ENCODE data around the gene RIC1. TPM values are rescaled to one million over a fixed set of nuclear protein-coding genes. Genes with fewer than 3 reads are reported as not detected.

Gene RIC1
- total and polyA plus RNA-seq, 12 donors = 3.6 to 33.1 (median 17.9) TPM

GRCh38 chr9:5762421-5762820 is 133.5 kb downstream of the RIC1 start:
- Histone ChIP-seq H3K36me3 (replicated peaks in 1 of 2) (peaks cover 0 to 50% of the 10 kb centered on the region in 2 donors), H3K4me3 (no peak overlapping the region), H3K27ac (no peak overlapping the region), H3K9me3 (replicated peaks in 1 of 3) (no peaks in the 10 kb centered on the region), H3K27me3 (no peaks in the 10 kb centered on the region), H3K4me1 (replicated peaks in 1 of 2) (no peaks in the 10 kb centered on the region)
- TF ChIP-seq, protein P1, sequence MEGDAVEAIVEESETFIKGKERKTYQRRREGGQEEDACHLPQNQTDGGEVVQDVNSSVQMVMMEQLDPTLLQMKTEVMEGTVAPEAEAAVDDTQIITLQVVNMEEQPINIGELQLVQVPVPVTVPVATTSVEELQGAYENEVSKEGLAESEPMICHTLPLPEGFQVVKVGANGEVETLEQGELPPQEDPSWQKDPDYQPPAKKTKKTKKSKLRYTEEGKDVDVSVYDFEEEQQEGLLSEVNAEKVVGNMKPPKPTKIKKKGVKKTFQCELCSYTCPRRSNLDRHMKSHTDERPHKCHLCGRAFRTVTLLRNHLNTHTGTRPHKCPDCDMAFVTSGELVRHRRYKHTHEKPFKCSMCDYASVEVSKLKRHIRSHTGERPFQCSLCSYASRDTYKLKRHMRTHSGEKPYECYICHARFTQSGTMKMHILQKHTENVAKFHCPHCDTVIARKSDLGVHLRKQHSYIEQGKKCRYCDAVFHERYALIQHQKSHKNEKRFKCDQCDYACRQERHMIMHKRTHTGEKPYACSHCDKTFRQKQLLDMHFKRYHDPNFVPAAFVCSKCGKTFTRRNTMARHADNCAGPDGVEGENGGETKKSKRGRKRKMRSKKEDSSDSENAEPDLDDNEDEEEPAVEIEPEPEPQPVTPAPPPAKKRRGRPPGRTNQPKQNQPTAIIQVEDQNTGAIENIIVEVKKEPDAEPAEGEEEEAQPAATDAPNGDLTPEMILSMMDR (IDR thresholded peaks at IDR 0.05) = no peak
- no peak for TF ChIP-seq POLR2A (IDR thresholded peaks at IDR 0.05)
- 91 to 97% (median 94%) methylated on average over 4 of the region's 4 CpGs for WGBS, 4 donors
- intact Hi-C loops (cut with DNase I) = no loop called here
- no peak for DNase-seq

GRCh38 chr9:5764130-5764868 is 135.4 kb downstream of the RIC1 start:
- Histone ChIP-seq H3K27me3 (no peaks in the 10 kb centered on the region), H3K4me3 (no peak overlapping the region), H3K27ac (no peak overlapping the region), H3K36me3 (replicated peaks in 1 of 2) (peaks cover 0 to 41% of the 10 kb centered on the region in 2 donors), H3K4me1 (replicated peaks in 1 of 2) (no peaks in the 10 kb centered on the region), H3K9me3 (replicated peaks in 1 of 3) (no peaks in the 10 kb centered on the region)
- intact Hi-C loops (cut with DNase I) = no loop called here
- 75 to 83% (median 79%) methylated on average over 1 of the region's 1 CpG for WGBS, 4 donors
- no peak for TF ChIP-seq POLR2A (IDR thresholded peaks at IDR 0.05)
- TF ChIP-seq, protein P1 (IDR thresholded peaks at IDR 0.05) = no peak
- DNase-seq = no peak

DNA sequence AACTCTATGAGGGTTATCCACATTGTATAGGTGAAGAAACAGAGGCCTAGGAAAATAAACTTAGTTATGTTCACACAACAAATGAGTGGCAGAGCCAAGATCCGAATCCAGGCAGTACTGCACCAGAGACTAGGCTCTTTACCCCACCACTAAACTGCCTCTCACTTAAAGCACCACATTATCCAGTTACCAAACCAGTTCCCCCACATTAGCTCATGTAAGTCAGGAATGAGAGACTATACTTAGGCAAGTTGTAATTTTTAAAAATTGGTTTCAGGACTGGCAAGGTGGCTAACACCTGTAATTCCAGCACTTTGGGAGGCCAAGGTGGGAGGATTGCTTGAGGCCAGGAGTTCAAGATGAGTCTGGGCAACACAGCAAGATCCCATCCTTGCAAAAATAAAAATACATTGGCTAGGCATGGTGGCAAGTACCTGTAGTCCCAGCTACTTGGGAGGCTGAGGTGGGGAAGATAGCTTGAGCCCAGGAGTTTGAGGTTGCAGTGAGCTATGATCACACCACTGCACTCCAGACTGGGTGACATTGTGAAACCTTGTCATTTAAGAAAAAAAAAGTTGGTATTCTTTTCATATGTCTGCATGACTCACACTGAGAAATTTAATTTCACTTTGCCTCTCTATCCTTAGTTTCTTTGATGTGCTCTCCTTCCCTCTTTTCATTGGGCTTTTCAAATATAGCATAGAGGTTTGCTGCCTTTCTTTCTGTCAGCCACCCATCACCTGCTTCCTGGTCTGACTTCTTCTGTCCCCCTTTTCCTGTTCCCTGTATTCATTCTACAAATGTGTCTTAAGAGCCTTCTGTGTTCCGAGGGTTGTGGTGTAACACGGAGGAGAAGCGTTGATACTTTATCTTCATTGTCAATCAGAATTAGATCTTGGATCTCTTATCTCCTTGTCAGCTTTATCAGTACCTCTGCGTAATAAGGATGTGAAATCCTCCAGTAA is 139.3 kb downstream of the RIC1 start:
- no peaks in the 10 kb centered on the region for H3K4me1 ChIP-seq (replicated peaks in 1 of 2)
- H3K4me3 ChIP-seq = no peak overlapping the region
- H3K27ac ChIP-seq = peak overlapping the region in 1 of 5 donors; percentile 8
- H3K9me3 ChIP-seq (replicated peaks in 1 of 3) = no peaks in the 10 kb centered on the region
- no peaks in the 10 kb centered on the region for H3K27me3 ChIP-seq
- H3K36me3 ChIP-seq (replicated peaks in 1 of 2) = peaks cover 0 to 42% of the 10 kb centered on the region in 2 donors
- TF ChIP-seq, protein P1 (IDR thresholded peaks at IDR 0.05) = no peak
- TF ChIP-seq POLR2A (IDR thresholded peaks at IDR 0.05) = no peak
- DNase-seq = no peak
- intact Hi-C loops (cut with DNase I) = no loop called here
- 52 to 66% (median 53%) methylated on average over 5 of the region's 5 CpGs for WGBS, 4 donors

GRCh38 chr9:5773324-5773999 is 144.6 kb downstream of the RIC1 start:
- WGBS, 4 donors = 66 to 88% (median 88%) methylated on average over 3 of the region's 3 CpGs
- Histone ChIP-seq H3K27ac (no peak overlapping the region), H3K36me3 (replicated peaks in 1 of 2) (peaks cover 0 to 41% of the 10 kb centered on the region in 2 donors), H3K4me1 (replicated peaks in 1 of 2) (no peaks in the 10 kb centered on the region), H3K9me3 (replicated peaks in 1 of 3) (no peaks in the 10 kb centered on the region), H3K27me3 (no peaks in the 10 kb centered on the region), H3K4me3 (no peak overlapping the region)
- TF ChIP-seq, protein P1 (IDR thresholded peaks at IDR 0.05) = no peak
- TF ChIP-seq POLR2A (IDR thresholded peaks at IDR 0.05) = no peak
- intact Hi-C loops (cut with DNase I) = no loop called here
- DNase-seq = no peak

All from adrenal gland (tissue), 12 donors.